GM23338 (cell line): ENCODE data around the gene WDHD1.

Experiments
- CREB1 ChIP-seq: fragments of 250-450 bp; sonication (Bioruptor Pico); IDR thresholded peaks from 2 replicates; pipeline ENCODE4 v1.5.0; 2020; ENCODE audit warnings: low read depth, mild to moderate bottlenecking, moderate library complexity
- CTCF ChIP-seq, 2 experiments: fragments of 200-600 bp in 1 of 2; sonication (generic) in 1 of 2; conservative IDR thresholded peaks; 2 replicates each; pipeline versions ENCODE4 v1.5.1 to v1.6.1; 2016 to 2017; ENCODE audit warnings: antibody characterized with exemption in 2 of 2, low read depth in 2 of 2, mild to moderate bottlenecking in 2 of 2, moderate library complexity in 1 of 2
- EZH2 ChIP-seq: fragments of 200-600 bp; sonication (generic); IDR thresholded peaks from one replicate; pipeline ENCODE4 v1.8.0; 2017; ENCODE audit warnings: antibody characterized with exemption, mild to moderate bottlenecking, low read depth; ENCODE audit not compliant: unreplicated experiment
- EZH2phosphoT487 ChIP-seq: fragments of 200-600 bp; sonication (generic); IDR thresholded peaks from one replicate; pipeline ENCODE4 v1.8.1; 2018; ENCODE audit warnings: antibody characterized with exemption; ENCODE audit not compliant: unreplicated experiment
- JUNB ChIP-seq: IDR thresholded peaks from one replicate; pipeline ENCODE4 v1.6.1; 2016; ENCODE audit warnings: antibody characterized with exemption; ENCODE audit not compliant: unreplicated experiment
- POLR2AphosphoS5 ChIP-seq: IDR thresholded peaks from 2 replicates; pipeline ENCODE4 v1.6.1; 2016; ENCODE audit warnings: antibody characterized with exemption, low read depth
- REST ChIP-seq: IDR thresholded peaks from one replicate; pipeline ENCODE4 v1.6.1; 2018; ENCODE audit warnings: antibody characterized with exemption; ENCODE audit not compliant: unreplicated experiment

- no peak for TF ChIP-seq CTCF (conservative IDR thresholded peaks at IDR 0.05; ENCODE audit: low read depth in 2 of 2)
- TF ChIP-seq EZH2phosphoT487, result no peak
- no peak for TF ChIP-seq POLR2AphosphoS5
- no peak for TF ChIP-seq REST
- no peak for TF ChIP-seq EZH2
- TF ChIP-seq JUNB, result no peak
- no peak for TF ChIP-seq CREB1 (CRISPR knock-in tag)
These were observed 95.8 kb downstream of the WDHD1 start for GRCh38 chr14:54931101-54931500.
